GM21515 (cell line): ENCODE measurements around the gene CPOX.
"Not testable (repeated sequence)": the region's sequence is repeated elsewhere in the genome, so short reads cannot be mapped to it uniquely, and the experiment has no call there.

Source experiments
- ATAC-seq: cut with Tn5 transposase; IDR thresholded peaks from one replicate; pipeline ENCODE4 v1.9.1; 2021; ENCODE audit not compliant: unreplicated experiment

CPOX gene

GRCh38 chr3:98593046-98593936, at the start of gene CPOX:
Gene CPOX (minus strand): TSS chr3:98593611. CDS start chr3:98593504, 107 bp downstream.
- peak; percentile 96 for ATAC-seq

GRCh38 chr3:98642769-98643168, 49.4 kb upstream of the CPOX start:
- not testable (repeated sequence) for ATAC-seq

GRCh38 chr3:98641756-98642155, 48.3 kb upstream of the CPOX start:
- not testable (repeated sequence) for ATAC-seq

GRCh38 chr3:98638515-98638914, 45.1 kb upstream of the CPOX start:
- ATAC-seq, result not testable (repeated sequence)

GRCh38 chr3:98630416-98630815, 37.0 kb upstream of the CPOX start:
- no peak for ATAC-seq

- no peak for ATAC-seq
Measured at GRCh38 chr3:98628317-98628716, 34.9 kb upstream of the CPOX start.

GRCh38 chr3:98626151-98626550, 32.7 kb upstream of the CPOX start:
- ATAC-seq, result no peak

- ATAC-seq, result no peak
Measured at GRCh38 chr3:98623572-98624280, 30.3 kb upstream of the CPOX start.

- ATAC-seq, result no peak
Measured at GRCh38 chr3:98617841-98618240, 24.4 kb upstream of the CPOX start.

- no peak for ATAC-seq
Measured at GRCh38 chr3:98613616-98614015, 20.2 kb upstream of the CPOX start.

GRCh38 chr3:98612996-98613517, 19.6 kb upstream of the CPOX start:
- peak; percentile 95 for ATAC-seq

- peak; percentile 47 for ATAC-seq
Measured at GRCh38 chr3:98612587-98612986, 19.2 kb upstream of the CPOX start.

GRCh38 chr3:98608029-98608428, 14.6 kb upstream of the CPOX start:
- no peak for ATAC-seq

- no peak for ATAC-seq
Measured at GRCh38 chr3:98603580-98603979, 10.2 kb upstream of the CPOX start.

GRCh38 chr3:98602078-98602678, 8.8 kb upstream of the CPOX start:
- ATAC-seq, result peak; percentile 66

- no peak for ATAC-seq
Measured at GRCh38 chr3:98601180-98601579, 7.8 kb upstream of the CPOX start.

- ATAC-seq, result peak; percentile 50
Measured at GRCh38 chr3:98600412-98601095, 7.1 kb upstream of the CPOX start.

- no peak for ATAC-seq
Measured at GRCh38 chr3:98599647-98600411, 6.4 kb upstream of the CPOX start.

- ATAC-seq, result no peak
Measured at GRCh38 chr3:98598492-98598891, 5.1 kb upstream of the CPOX start.
